Activated naive CD8-positive, alpha-beta T cell (primary cell): ENCODE measurements around the gene GPR26.

Source experiments
- H3K27ac Mint-ChIP-seq: one replicate; pipeline ENCODE4 v1.8.0; 2021; ENCODE audit warnings: mixed read lengths
- H3K27me3 Mint-ChIP-seq: one replicate; pipeline ENCODE4 v1.8.0; 2021; ENCODE audit warnings: mixed read lengths
- H3K36me3 Mint-ChIP-seq: one replicate; pipeline ENCODE4 v1.8.0; 2021; ENCODE audit warnings: mixed read lengths
- H3K4me1 Mint-ChIP-seq: one replicate; pipeline ENCODE4 v1.8.0; 2021; ENCODE audit warnings: low read depth, mixed read lengths
- H3K4me3 Mint-ChIP-seq: one replicate; pipeline ENCODE4 v1.8.0; 2021; ENCODE audit warnings: mild to moderate bottlenecking, mixed read lengths
- H3K9me3 Mint-ChIP-seq: one replicate; pipeline ENCODE4 v1.8.0; 2021; ENCODE audit warnings: low read depth, mixed read lengths

Gene GPR26, protein sequence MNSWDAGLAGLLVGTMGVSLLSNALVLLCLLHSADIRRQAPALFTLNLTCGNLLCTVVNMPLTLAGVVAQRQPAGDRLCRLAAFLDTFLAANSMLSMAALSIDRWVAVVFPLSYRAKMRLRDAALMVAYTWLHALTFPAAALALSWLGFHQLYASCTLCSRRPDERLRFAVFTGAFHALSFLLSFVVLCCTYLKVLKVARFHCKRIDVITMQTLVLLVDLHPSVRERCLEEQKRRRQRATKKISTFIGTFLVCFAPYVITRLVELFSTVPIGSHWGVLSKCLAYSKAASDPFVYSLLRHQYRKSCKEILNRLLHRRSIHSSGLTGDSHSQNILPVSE

DNA sequence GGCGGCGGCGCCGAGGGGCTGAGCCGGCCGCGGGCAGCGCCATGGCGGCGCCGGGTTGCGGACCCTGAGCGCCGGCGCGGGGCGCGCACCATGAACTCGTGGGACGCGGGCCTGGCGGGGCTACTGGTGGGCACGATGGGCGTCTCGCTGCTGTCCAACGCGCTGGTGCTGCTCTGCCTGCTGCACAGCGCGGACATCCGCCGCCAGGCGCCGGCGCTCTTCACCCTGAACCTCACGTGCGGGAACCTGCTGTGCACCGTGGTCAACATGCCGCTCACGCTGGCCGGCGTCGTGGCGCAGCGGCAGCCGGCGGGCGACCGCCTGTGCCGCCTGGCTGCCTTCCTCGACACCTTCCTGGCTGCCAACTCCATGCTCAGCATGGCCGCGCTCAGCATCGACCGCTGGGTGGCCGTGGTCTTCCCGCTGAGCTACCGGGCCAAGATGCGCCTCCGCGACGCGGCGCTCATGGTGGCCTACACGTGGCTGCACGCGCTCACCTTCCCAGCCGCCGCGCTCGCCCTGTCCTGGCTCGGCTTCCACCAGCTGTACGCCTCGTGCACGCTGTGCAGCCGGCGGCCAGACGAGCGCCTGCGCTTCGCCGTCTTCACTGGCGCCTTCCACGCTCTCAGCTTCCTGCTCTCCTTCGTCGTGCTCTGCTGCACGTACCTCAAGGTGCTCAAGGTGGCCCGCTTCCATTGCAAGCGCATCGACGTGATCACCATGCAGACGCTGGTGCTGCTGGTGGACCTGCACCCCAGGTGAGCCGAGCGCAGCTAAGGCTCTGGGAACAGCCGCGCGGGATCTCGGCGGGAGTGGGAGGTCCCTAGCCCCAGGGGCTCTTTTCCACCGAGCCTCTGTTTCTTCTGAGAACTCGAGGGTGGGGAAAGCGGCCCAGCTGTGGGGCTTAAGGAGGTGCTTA lies at the start of gene GPR26:
Gene GPR26, plus strand, starts transcription at position 38 of the 919 bp plus-strand sequence. Its CDS starts 53 bp downstream, at position 91.
- H3K9me3 Mint-ChIP-seq: no peaks in the 10 kb centered on the region
- H3K27me3 Mint-ChIP-seq: peaks cover 5% of the 10 kb centered on the region
- no peak within 1 kb of the TSS for H3K27ac Mint-ChIP-seq
- no peaks in the 10 kb centered on the region for H3K36me3 Mint-ChIP-seq
- H3K4me3 Mint-ChIP-seq: no peak within 1 kb of the TSS
- H3K4me1 Mint-ChIP-seq: no peaks in the 10 kb centered on the region

DNA sequence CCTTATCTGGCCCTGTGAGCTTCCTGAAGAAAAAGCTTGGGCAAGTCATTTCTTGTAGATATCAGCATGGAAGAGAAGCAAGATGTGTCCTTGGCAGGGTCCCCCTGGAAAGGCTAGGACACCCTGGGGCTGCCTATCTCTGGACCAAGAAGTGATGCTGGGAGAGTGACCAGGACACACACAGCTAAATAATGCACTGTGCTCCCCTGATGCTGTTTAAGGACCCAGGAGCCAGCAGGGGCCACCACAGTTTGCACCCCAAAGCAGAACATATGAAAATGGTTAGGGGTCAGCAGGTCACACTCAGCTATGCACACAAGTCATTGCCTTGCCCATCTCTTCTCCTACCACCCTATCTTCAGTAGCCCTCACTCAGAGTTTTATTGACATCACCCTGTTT lies 47.9 kb upstream of the GPR26 start:
- H3K36me3 Mint-ChIP-seq: no peaks in the 10 kb centered on the region
- H3K4me3 Mint-ChIP-seq: no peak overlapping the region
- no peaks in the 10 kb centered on the region for H3K4me1 Mint-ChIP-seq
- peaks cover 7% of the 10 kb centered on the region for H3K27me3 Mint-ChIP-seq
- H3K27ac Mint-ChIP-seq: no peak overlapping the region
- H3K9me3 Mint-ChIP-seq: no peaks in the 10 kb centered on the region

DNA sequence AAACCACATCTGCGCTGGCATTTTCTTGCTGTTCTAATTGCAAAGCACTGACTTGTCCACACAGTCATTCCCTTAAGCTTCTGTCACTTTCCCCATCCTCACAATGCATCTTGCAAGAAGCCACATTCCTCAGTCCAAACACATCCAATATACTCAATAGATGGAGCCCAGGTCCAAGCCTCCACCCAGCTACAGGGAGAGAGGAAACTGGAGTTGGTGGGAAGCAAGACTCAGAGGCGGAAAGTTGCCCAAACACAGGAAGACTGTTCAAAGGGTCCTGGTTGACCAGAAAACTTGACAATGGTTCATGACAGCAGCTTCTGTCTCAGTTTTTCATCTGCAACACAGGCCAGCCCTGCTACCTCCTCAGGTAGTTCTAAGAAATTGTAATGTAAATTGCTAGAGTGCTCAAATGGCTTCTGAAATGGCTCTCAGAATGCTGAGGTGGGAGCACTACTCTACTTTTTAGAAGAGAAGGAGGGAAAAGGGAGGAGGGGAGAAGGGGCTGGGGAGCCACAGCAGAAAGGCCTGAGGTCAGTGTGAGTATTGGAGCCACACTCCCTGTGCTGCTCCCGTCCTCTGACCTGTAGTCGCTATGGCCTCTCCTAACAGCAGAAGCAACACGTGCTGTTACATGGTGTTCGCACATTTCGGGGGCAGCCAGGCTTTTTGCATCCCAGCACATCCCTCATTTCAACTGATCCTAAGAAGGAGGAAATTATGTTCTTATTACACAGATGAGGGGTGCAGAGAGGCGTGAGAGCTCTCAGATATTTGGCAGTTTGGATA lies 46.9 kb upstream of the GPR26 start:
- Mint-ChIP-seq H3K9me3 (no peaks in the 10 kb centered on the region), H3K27ac (no peak overlapping the region), H3K4me3 (no peak overlapping the region), H3K4me1 (no peaks in the 10 kb centered on the region), H3K27me3 (peaks cover 7% of the 10 kb centered on the region), H3K36me3 (no peaks in the 10 kb centered on the region)

DNA sequence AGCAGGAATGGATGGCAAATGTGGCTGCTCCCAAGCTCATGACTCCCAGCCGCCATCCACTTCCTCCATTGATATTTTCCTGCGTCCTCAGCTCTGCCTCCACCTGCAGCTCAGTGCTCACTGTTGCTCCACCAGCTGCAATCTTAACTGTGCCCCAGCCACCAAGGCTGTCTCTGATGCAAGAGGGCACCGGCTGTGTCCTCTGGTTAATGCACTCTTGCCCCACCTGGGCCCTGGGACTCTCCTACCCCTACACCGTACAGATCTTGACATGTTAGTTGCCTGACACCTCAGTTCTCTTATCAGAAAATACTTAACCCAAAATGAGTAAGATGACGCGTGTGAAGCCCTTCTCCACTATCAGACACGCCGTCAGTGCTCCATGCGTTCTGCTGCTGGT lies 45.5 kb upstream of the GPR26 start:
- no peaks in the 10 kb centered on the region for H3K9me3 Mint-ChIP-seq
- no peaks in the 10 kb centered on the region for H3K36me3 Mint-ChIP-seq
- H3K4me1 Mint-ChIP-seq: no peaks in the 10 kb centered on the region
- peaks cover 2% of the 10 kb centered on the region for H3K27me3 Mint-ChIP-seq
- H3K4me3 Mint-ChIP-seq: no peak overlapping the region
- no peak overlapping the region for H3K27ac Mint-ChIP-seq

DNA sequence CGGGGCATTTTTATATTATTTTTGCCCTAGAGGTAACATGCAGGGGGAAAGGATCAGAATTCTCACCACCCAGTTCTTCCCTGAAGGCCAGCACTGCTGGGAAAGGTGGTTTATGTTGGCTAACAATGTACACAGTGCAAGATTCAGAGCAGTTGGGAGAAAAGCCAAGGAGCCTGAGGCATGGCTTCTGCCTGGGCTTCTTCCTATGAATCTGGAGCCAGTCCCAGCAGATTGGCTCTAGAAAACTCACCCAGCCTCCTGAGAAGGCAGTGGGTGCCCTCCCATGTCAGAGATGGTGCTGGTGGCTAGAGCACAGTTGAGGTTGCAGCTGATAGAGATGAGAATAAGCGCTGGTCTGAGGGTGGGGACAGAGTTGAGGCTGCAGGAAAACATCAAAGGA lies 44.7 kb upstream of the GPR26 start:
- Mint-ChIP-seq H3K36me3 (no peaks in the 10 kb centered on the region), H3K4me1 (no peaks in the 10 kb centered on the region), H3K27me3 (peaks cover 2% of the 10 kb centered on the region), H3K9me3 (no peaks in the 10 kb centered on the region), H3K27ac (no peak overlapping the region), H3K4me3 (no peak overlapping the region)

DNA sequence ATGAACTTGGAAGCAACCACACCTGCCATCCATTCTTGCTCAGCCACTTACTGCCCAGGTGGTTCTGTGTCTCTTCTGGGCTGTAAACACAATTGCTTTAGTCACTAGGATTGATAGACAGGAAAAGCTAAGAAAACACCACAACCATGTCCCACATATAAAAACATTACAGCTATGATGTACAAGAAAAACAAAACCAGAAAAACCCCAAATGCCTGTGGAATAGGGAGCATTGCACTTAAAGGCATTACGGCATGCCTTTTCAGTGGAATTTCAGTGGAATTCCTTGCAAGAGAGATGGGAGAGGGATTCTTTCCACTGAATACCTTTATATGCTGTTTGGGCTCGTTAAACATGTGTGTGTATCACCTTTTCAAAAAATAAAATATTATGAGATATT lies 44.2 kb upstream of the GPR26 start:
- Mint-ChIP-seq H3K4me3 (no peak overlapping the region), H3K27me3 (peaks cover 2% of the 10 kb centered on the region), H3K36me3 (no peaks in the 10 kb centered on the region), H3K4me1 (no peaks in the 10 kb centered on the region), H3K9me3 (no peaks in the 10 kb centered on the region), H3K27ac (no peak overlapping the region)

DNA sequence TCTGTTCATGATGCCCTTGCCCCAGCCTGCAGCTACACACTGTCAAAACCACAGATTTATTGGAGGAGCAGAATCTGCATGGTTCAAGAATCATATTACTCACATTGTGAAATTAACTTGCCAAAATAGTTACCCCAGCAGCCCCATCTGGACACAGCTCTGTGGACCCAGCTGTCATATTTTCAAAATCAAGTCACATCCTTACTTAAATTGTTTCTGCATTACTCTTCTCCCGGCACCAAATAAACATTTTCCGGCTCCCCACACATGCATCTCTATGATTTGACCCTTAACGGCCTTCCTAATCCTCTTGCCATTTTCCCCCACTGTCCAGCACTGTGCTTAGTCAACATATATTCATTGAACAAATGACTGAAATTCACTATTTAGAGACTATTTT lies 43.8 kb upstream of the GPR26 start:
- Mint-ChIP-seq H3K27me3 (peaks cover 2% of the 10 kb centered on the region), H3K36me3 (no peaks in the 10 kb centered on the region), H3K27ac (no peak overlapping the region), H3K9me3 (no peaks in the 10 kb centered on the region), H3K4me3 (no peak overlapping the region), H3K4me1 (no peaks in the 10 kb centered on the region)

DNA sequence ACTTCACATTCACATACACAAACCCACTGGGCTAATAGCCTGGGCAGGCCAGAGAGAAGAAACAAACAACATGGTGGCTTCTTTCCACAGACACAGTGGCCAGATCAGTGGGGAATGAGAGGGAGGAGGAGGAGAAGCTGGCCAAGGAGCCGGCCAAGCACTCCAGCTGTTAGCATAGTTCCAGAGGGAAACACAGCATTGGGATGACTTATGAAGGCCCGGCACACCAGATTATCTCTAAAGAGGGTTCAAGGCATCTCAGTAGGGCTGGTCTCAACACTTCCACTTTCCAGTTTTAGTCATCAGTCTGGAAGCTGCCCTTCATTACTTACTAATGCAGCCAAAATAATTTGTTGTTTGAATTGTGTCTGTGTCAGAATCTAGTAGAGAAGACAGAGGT lies 42.1 kb upstream of the GPR26 start:
- Mint-ChIP-seq H3K27me3 (peaks cover 2% of the 10 kb centered on the region), H3K4me3 (no peak overlapping the region), H3K9me3 (no peaks in the 10 kb centered on the region), H3K4me1 (no peaks in the 10 kb centered on the region), H3K27ac (no peak overlapping the region), H3K36me3 (no peaks in the 10 kb centered on the region)

DNA sequence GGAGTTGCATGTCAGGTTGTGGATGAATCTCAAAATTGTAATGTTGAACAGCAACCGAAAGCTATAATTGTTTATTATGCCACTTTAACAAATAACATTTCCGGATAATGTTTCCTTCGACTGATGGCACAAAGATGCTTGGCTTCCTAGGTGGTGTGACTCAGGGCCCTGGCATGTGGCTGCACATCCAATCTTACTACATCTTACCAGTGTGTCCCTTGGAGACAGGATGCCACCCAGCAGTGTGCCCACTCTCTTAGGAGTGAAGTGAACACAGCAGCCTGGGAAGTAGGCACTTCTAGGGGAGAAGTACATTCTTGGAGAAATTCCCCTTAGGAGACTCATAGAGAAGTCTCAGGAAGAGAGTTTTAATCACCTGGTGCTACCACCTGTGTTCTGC lies 33.0 kb upstream of the GPR26 start:
- no peaks in the 10 kb centered on the region for H3K36me3 Mint-ChIP-seq
- no peak overlapping the region for H3K4me3 Mint-ChIP-seq

DNA sequence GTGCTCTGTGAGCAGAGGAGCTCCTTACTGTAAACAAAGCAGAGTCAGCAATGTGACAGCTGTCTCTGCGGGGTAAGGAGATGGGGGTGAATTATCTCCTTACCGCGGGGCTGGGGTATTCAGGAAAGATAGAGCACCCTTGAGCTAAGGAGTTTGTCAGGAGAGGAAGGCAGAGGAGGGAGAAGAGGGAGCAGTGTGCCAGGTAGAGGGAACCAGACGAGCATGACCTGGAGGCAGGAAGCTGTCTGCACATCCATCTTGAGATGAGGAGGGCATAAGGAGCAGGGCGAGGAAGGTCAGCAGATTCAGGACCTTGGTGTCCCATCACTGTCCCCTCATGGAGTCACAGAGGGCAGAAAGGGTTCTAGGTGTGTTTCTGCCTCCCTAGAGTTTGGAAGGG lies 32.5 kb upstream of the GPR26 start:
- no peak overlapping the region for H3K4me3 Mint-ChIP-seq
- peaks cover 18% of the 10 kb centered on the region for H3K27me3 Mint-ChIP-seq
- H3K27ac Mint-ChIP-seq: no peak overlapping the region
- H3K36me3 Mint-ChIP-seq: no peaks in the 10 kb centered on the region
- no peaks in the 10 kb centered on the region for H3K4me1 Mint-ChIP-seq
- H3K9me3 Mint-ChIP-seq: no peaks in the 10 kb centered on the region

More for the DNA sequence above, 33.0 kb upstream of the GPR26 start:
- H3K9me3 Mint-ChIP-seq: no peaks in the 10 kb centered on the region
- peaks cover 18% of the 10 kb centered on the region for H3K27me3 Mint-ChIP-seq
- H3K4me1 Mint-ChIP-seq: no peaks in the 10 kb centered on the region
- no peak overlapping the region for H3K27ac Mint-ChIP-seq

DNA sequence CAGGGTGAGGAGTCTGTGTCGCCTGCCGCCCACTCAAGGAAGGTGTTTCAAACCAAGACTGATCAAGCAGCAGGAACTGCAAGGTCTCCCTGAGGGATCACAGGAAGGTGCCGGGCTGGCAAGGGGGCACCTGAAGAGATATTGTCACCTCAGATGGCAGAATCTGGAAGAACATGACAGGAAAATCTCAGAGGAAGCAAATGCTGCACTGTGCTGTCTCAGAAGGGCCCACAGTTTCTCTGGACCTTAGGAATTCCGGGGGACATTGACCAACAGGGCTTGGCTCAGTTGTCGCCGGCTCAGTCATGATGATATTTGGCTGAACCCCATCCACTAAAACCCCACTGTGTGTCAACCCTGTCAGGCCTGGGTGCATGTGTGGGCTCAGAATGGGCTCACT lies 31.9 kb upstream of the GPR26 start:
- no peaks in the 10 kb centered on the region for H3K9me3 Mint-ChIP-seq
- no peaks in the 10 kb centered on the region for H3K4me1 Mint-ChIP-seq
- peaks cover 19% of the 10 kb centered on the region for H3K27me3 Mint-ChIP-seq
- H3K27ac Mint-ChIP-seq: no peak overlapping the region
- H3K36me3 Mint-ChIP-seq: no peaks in the 10 kb centered on the region
- no peak overlapping the region for H3K4me3 Mint-ChIP-seq

DNA sequence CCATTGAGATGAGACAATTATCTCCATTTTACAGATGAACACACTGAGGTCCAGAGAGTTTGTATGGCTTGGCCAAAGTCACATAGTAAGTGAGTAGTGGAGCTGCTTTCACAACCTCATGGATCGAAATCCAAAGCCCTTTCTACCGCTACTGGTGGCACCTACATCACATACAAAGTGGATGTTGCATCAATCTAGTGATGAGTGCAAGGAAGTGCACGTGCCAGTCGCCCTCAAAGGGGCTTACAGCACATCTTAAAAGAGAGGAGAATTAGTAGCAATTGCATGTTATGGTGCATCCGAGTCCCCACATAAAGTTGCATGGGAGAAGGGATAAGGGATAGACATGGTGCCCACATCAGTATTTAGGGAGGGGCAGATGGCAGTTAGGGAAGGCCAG lies 31.0 kb upstream of the GPR26 start:
- no peaks in the 10 kb centered on the region for H3K4me1 Mint-ChIP-seq
- no peaks in the 10 kb centered on the region for H3K36me3 Mint-ChIP-seq
- no peak overlapping the region for H3K27ac Mint-ChIP-seq
- no peaks in the 10 kb centered on the region for H3K9me3 Mint-ChIP-seq
- H3K4me3 Mint-ChIP-seq: no peak overlapping the region
- peaks cover 16% of the 10 kb centered on the region for H3K27me3 Mint-ChIP-seq

DNA sequence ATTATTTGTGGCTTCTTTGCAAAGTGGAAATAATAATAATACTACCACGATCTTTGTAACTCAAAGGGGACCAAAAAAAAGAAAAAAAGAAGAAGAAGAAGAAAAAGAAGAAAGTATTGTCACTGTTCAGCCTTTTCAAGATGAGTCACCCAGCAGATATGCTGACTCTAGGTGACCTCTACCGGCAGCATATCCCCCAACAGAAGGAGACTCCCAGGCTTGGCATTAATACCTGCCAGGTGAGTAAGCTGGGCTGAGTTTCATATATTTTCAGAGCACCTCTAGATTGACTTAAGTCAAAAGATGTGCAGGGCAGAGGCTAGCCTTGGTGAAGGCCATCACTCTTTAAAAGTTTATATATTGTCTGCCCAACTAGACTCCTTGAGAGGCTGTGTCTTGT lies 30.4 kb upstream of the GPR26 start:
- Mint-ChIP-seq H3K9me3 (no peaks in the 10 kb centered on the region), H3K27me3 (peaks cover 16% of the 10 kb centered on the region), H3K4me3 (no peak overlapping the region), H3K36me3 (no peaks in the 10 kb centered on the region), H3K4me1 (no peaks in the 10 kb centered on the region), H3K27ac (no peak overlapping the region)

DNA sequence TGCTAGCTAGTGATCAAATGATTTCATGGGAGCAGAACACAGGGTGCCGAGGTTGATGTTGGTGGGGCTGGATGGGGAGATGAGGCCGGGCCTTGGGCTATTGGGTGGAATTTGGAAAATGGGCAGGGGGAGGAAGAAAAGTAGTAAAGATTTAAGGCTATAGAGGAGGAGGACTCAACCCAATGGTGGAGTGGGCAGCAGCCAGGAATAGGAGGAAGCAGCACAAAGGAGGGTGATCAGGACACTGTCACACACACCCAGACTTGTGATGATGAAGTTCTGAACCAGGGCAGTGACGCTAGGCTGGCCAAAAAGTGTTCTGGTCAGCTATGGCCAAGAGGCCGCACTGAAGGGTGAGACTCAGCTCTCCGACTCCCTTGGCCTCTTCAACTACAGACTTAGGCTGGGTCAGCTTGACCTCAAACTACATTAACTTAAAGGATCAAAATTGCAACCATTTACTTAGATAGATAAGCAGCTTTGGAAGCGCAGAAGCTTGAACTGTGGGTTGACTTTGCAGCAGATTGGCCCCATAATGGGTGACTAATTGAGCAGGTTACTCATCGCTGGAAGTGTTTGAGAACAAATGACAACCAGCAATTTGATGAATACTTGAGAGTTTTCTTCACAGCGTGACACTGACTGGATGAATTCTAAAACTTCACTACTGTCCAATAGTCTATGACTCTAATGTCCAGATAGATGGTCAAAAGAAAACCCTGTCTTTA lies 29.4 kb upstream of the GPR26 start:
- Mint-ChIP-seq H3K4me3 (no peak overlapping the region), H3K27me3 (peaks cover 16% of the 10 kb centered on the region), H3K4me1 (no peaks in the 10 kb centered on the region), H3K9me3 (no peaks in the 10 kb centered on the region), H3K36me3 (no peaks in the 10 kb centered on the region), H3K27ac (no peak overlapping the region)
